Measurements from ENCODE around the gene AKIRIN2. TPM values are rescaled to one million over a fixed set of nuclear protein-coding genes. Genes with fewer than 3 reads are reported as not detected.

The AKIRIN2 gene
- total and polyA plus RNA-seq, 2 donors (not counting 1 experiment from before 2014, with no cell fraction given): 82.2 to 108 TPM

GRCh38 chr6:87701344-87701675 lies 723 bp downstream of the AKIRIN2 start:
- Mint-ChIP-seq H3K4me1 (peaks cover 53% of the 10 kb centered on the region), H3K9me3 (ENCODE audit: insufficient read depth) (no peaks in the 10 kb centered on the region), H3K27ac (peak overlapping the region; percentile 99), H3K27me3 (no peaks in the 10 kb centered on the region), H3K4me3 (peak overlapping the region; percentile 97)
- Histone ChIP-seq H3K4me1 (ENCODE audit: control insufficient read depth in 2 of 2, insufficient read depth in 2 of 2, low read length in 2 of 2) (peaks cover 18 to 32% of the 10 kb centered on the region in 2 donors), H3K36me3 (replicated peaks in 1 of 2; ENCODE audit: control extremely low read depth in 1 of 2, control insufficient read depth in 1 of 2, extremely low read depth in 1 of 2, insufficient read depth in 2 of 2, low read length in 1 of 2) (no peaks in the 10 kb centered on the region), H3K4me3 (ENCODE audit: control extremely low read depth in 1 of 5, extremely low read depth in 1 of 5, insufficient read depth in 1 of 5, low read depth in 2 of 5, low read length in 4 of 5) (peak overlapping the region; percentile 86 to 100 (median 90)), H3K79me2 (ENCODE audit: control insufficient read depth, insufficient read depth, low read length) (peaks cover 64% of the 10 kb centered on the region), H3K27ac (ENCODE audit: low read length in 2 of 2) (peak overlapping the region; percentile 96 to 98), H3K27me3 (replicated peaks in 1 of 4; ENCODE audit: control extremely low read depth in 1 of 4, control insufficient read depth in 3 of 4, insufficient read depth in 4 of 4, low read length in 3 of 4) (no peaks in the 10 kb centered on the region), H3K9ac (ENCODE audit: low read length) (peak overlapping the region; percentile 82), H4K20me1 (ENCODE audit: control insufficient read depth, insufficient read depth, low read length, poor library complexity, severe bottlenecking) (peaks cover 35% of the 10 kb centered on the region), H3K9me3 (ENCODE audit: control extremely low read depth in 1 of 3, control insufficient read depth in 2 of 3, insufficient read depth in 1 of 3, low read length in 2 of 3) (no peaks in the 10 kb centered on the region), H3K4me2 (replicated peaks; ENCODE audit: low read depth, low read length, poor library complexity, severe bottlenecking) (peak overlapping the region; percentile 78), H2AFZ (ENCODE audit: insufficient read depth, low read depth, low read length, poor library complexity, severe bottlenecking) (peak overlapping the region; percentile 64)
- TF ChIP-seq, protein P1, sequence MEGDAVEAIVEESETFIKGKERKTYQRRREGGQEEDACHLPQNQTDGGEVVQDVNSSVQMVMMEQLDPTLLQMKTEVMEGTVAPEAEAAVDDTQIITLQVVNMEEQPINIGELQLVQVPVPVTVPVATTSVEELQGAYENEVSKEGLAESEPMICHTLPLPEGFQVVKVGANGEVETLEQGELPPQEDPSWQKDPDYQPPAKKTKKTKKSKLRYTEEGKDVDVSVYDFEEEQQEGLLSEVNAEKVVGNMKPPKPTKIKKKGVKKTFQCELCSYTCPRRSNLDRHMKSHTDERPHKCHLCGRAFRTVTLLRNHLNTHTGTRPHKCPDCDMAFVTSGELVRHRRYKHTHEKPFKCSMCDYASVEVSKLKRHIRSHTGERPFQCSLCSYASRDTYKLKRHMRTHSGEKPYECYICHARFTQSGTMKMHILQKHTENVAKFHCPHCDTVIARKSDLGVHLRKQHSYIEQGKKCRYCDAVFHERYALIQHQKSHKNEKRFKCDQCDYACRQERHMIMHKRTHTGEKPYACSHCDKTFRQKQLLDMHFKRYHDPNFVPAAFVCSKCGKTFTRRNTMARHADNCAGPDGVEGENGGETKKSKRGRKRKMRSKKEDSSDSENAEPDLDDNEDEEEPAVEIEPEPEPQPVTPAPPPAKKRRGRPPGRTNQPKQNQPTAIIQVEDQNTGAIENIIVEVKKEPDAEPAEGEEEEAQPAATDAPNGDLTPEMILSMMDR (IDR thresholded peaks at IDR 0.05): no peak
- TF ChIP-seq EZH2 (IDR thresholded peaks at IDR 0.05; ENCODE audit: borderline replicate concordance, insufficient read depth, low read depth, low read length, poor library complexity, severe bottlenecking): no peak
- WGBS (ENCODE audit: insufficient coverage): under 1% methylated on average over 36 of the region's 36 CpGs
- DNase-seq: no peak
- ChIA-PET CTCF (interaction anchor here (0.6 to 1.7 kb wide), 4 partner anchors 24 to 1114 kb away, joined by 3 to 8 read pairs (median 6); no protein-coding TSS in a partner anchor), POLR2A (interaction anchor here (0.6 to 1.7 kb wide), 11 partner anchors 10 to 464 kb away, joined by 3 to 10 read pairs (median 4); partner anchors contain the start of gene RARS2)
- intact Hi-C loops (cut with micrococcal nuclease): loop anchor here (2.0 to 10.0 kb wide), 7 partner anchors 97 to 1653 kb away; partner anchors contain the start of genes CFAP206, PM20D2, SMIM8 and UBE2J1
- ATAC-seq (ENCODE audit: low read depth): no peak
